ENCODE results near the gene POM121C. TPM values are rescaled to one million over a fixed set of nuclear protein-coding genes. Genes with fewer than 3 reads are reported as not detected.
"Not testable (repeated sequence)": the region's sequence is repeated elsewhere in the genome, so short reads cannot be mapped to it uniquely, and the experiment has no call there.

Gene POM121C
- total RNA-seq, 3 donors from 2014 or later = 11.4 to 19.0 (median 16.1) TPM

DNA sequence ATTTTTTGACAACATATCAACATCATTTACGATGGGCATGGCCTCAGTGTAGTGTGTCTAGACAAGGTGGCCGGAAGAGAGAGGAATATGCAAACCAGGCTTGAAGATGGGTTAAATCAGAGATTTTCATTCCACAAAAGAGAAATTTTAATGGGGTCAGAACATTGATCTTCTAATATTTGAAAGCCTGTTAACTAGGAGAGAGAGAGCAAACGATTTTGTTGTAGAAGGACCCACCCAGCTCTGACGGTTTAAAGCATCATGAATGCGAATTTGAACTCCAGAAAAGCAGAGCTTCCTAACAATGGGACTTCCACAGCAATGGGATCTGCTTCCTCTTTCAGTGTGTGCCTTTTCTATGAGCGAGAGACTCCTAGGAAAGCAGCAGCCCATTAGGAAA, 5.9 kb upstream of the POM121C start, which contains the start of gene SPDYE5:
Gene SPDYE5 (plus strand): TSS at position 301 of the 400 bp plus-strand sequence. CDS start 1,728 bp downstream, outside the sequence.
- H3K36me3 ChIP-seq; DNase-seq (ENCODE audit: low spot score in 2 of 2); intact Hi-C loops (cut with DNase I; ENCODE audit: low total_unique reads): not testable (repeated sequence)

DNA sequence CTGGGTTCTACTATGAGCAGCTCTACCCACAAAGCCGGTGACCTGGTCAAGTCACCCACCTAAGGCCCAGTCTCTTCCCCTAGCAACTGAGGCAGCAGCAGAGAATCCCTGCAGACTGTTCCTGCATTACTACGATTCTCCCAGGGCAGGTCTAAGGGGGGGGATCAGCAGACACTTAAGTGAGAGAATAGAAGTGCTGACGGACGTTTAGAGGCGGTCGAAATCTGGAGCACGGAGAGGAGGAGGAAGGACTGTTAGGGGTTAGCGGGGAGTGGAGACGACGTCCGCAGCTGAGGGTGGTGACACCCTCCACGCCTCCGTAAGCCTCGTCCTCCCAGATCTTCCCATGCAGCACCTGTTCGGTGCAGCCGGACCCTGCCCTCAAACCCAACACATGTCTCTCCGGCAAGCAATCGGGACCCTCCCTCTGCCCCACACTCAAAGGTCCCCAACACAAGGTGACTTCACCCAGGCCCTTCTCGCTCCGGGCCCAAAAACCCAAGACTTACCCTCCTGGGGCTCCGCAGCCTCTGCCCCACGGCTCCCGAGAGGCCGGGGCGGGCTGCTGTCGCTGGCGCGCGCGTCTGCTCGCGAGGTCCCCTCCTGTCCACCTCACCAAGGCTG, 632 bp downstream of the POM121C start:
- not testable (repeated sequence) for DNase-seq (ENCODE audit: low spot score in 2 of 2); H3K36me3 ChIP-seq
- peak overlapping the region; percentile 71 to 94 for H3K27ac ChIP-seq

More for the DNA sequence above, 5.9 kb upstream of the POM121C start, which contains the start of gene SPDYE5:
- not testable (repeated sequence) for H3K4me1 ChIP-seq, H3K9me3 ChIP-seq, H3K27me3 ChIP-seq, H3K4me3 ChIP-seq, H3K27ac ChIP-seq

DNA sequence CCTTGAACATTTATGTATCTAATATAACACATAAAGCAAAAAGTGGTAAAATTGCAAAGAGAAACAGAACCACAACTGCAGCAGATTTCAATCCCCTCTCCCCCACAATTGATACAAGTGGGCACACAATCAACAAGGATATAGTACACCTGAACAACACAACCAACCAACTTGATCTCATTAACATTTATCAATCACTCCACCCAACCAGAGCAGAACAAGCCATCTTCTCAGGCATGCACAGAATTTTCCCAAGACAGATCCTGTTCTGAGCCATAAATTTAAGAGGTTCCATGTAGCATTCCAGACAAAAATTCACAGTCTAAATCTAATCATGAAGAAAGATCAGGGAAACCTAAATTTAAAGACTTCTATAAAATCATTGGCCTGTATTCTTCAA, 5.8 kb downstream of the POM121C start:
- H3K27ac ChIP-seq; H3K36me3 ChIP-seq; H3K27me3 ChIP-seq; H3K9me3 ChIP-seq; H3K4me3 ChIP-seq; H3K4me1 ChIP-seq; DNase-seq (ENCODE audit: low spot score in 2 of 2); intact Hi-C loops (cut with DNase I; ENCODE audit: low total_unique reads): not testable (repeated sequence)

More for the DNA sequence above, 632 bp downstream of the POM121C start:
- intact Hi-C loops (cut with DNase I; ENCODE audit: low total_unique reads); H3K27me3 ChIP-seq; H3K4me1 ChIP-seq; H3K9me3 ChIP-seq: not testable (repeated sequence)
- H3K4me3 ChIP-seq = peak overlapping the region; percentile 58 to 92 (median 61)

DNA sequence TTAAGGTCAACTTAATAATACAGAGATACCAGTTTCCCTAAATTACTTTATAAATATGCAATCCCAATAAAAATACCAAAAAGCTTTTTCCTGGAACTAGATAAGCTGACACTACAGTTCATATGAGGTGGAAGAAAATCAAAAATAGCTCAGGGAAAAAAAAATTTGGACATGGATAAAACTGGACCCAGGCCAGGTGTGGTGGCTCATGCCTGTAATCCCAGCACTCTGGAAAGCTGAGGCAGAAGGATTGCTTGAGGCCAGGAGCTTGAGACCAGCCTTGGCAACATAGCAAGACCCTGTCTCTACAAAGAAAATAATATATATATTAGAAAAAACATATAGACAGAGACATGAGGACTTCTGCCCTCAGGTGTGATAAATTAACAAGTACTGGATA, 8.6 kb downstream of the POM121C start:
- H3K4me3 ChIP-seq; H3K36me3 ChIP-seq; H3K27me3 ChIP-seq; intact Hi-C loops (cut with DNase I; ENCODE audit: low total_unique reads); DNase-seq (ENCODE audit: low spot score in 2 of 2); H3K27ac ChIP-seq; H3K9me3 ChIP-seq; H3K4me1 ChIP-seq: not testable (repeated sequence)

DNA sequence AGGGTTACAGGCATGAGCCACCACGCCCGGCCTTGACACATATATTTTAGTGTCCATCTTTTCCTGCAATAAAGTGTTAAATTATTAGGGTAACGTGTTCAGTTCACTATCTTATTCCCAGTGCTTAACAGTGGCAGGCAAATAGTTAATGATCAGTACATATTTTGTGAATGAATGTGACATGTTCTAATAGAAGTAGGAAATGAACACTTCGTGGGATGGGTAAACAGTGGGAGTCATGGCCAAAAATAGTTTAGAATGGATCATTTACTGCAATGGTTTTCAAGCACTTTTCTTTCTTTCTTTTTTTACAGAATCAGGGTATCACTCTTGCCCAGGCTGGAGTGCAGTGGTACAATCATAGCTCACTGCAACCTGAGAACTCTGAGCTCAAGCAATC, 15.9 kb downstream of the POM121C start:
- DNase-seq (ENCODE audit: low spot score in 2 of 2); H3K27me3 ChIP-seq; H3K9me3 ChIP-seq; H3K4me3 ChIP-seq; intact Hi-C loops (cut with DNase I; ENCODE audit: low total_unique reads); H3K36me3 ChIP-seq; H3K27ac ChIP-seq; H3K4me1 ChIP-seq: not testable (repeated sequence)

DNA sequence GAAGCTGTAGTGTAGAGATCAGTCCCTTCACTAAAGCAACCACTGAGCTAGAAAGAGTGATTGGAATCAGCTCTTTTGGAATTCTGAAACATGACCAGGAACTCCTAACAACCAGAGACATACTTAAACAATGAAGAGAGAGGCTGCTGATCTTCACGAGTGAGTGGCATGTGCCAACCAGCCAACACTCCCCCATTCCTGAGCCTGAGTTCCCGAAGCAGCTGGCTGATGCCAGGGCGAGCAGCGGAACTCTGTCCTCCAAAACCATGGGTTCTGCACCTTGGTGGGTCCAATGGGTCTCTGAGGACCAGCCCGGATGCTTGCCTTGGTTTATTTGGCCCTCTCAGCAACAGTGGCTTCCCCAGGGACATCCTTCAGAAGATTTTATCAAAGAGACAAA, 25.6 kb downstream of the POM121C start:
- intact Hi-C loops (cut with DNase I; ENCODE audit: low total_unique reads); H3K9me3 ChIP-seq; DNase-seq (ENCODE audit: low spot score in 2 of 2); H3K27me3 ChIP-seq; H3K27ac ChIP-seq; H3K4me3 ChIP-seq; H3K4me1 ChIP-seq; H3K36me3 ChIP-seq: not testable (repeated sequence)

DNA sequence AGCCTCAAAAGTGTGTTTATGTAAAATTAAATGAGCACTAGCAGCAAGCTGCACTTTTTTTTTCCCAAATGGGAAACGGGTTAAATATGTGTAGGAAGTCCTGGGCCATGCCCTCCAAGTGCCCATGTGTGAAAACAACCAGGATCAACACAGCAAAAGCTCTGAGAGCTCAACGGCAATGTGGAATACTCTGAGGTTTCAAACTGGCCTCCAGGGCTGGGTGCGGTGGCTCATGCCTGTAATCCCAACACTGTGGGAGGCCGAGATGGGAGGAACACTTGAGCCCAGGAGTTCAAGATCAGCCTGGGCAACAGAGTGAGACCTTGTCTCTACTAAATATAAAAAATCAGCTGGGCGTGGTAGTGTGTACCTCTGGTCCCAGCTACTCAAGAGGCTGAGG, 28.1 kb downstream of the POM121C start:
- H3K9me3 ChIP-seq; H3K4me3 ChIP-seq; H3K27ac ChIP-seq; intact Hi-C loops (cut with DNase I; ENCODE audit: low total_unique reads); H3K36me3 ChIP-seq; H3K27me3 ChIP-seq; DNase-seq (ENCODE audit: low spot score in 2 of 2); H3K4me1 ChIP-seq: not testable (repeated sequence)

DNA sequence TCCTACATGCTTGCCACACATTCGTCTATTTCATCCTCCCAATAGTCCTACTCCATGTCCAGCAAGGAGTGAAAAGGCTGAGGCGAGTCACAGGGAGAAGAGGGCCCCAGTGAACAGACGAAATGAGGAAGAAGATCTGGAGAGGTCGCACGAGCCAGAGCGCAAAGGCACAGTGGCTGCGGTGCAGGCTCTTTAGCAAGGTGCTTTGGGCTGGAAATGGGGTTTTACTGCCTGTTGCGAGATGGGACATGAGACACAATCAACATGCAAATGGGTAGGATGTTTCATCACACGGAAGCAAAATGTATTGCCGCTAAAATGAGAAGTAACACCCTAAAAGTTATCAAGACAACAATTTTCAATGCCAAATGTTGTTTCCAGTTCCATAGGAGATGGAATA, 29.7 kb downstream of the POM121C start:
- H3K4me1 ChIP-seq; H3K27me3 ChIP-seq; H3K27ac ChIP-seq; intact Hi-C loops (cut with DNase I; ENCODE audit: low total_unique reads); DNase-seq (ENCODE audit: low spot score in 2 of 2); H3K4me3 ChIP-seq; H3K9me3 ChIP-seq; H3K36me3 ChIP-seq: not testable (repeated sequence)

DNA sequence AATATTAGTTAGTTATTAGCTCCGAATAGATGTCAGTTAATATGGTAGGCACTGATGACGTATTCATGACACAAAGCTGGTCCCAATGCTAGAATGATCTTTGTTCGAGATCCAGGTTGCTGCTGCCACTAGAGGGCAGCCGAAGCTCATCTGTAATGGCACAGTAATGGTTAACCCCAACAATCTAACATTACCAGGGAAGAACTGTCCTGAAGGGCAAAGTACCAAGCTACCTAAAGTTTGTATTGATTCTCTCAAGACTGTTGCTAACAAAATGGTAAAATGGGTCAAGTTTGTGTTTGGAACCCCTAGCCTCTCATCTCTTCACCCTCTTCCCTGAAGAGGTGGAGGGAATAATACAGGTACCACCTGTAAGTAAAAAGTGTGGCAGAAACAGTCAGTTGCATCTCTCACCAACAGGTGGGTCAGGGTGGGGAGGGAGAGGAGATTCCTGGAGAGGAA, 33.6 kb downstream of the POM121C start:
- TF ChIP-seq, protein P1, sequence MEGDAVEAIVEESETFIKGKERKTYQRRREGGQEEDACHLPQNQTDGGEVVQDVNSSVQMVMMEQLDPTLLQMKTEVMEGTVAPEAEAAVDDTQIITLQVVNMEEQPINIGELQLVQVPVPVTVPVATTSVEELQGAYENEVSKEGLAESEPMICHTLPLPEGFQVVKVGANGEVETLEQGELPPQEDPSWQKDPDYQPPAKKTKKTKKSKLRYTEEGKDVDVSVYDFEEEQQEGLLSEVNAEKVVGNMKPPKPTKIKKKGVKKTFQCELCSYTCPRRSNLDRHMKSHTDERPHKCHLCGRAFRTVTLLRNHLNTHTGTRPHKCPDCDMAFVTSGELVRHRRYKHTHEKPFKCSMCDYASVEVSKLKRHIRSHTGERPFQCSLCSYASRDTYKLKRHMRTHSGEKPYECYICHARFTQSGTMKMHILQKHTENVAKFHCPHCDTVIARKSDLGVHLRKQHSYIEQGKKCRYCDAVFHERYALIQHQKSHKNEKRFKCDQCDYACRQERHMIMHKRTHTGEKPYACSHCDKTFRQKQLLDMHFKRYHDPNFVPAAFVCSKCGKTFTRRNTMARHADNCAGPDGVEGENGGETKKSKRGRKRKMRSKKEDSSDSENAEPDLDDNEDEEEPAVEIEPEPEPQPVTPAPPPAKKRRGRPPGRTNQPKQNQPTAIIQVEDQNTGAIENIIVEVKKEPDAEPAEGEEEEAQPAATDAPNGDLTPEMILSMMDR (IDR thresholded peaks at IDR 0.05) = peak in 1 of 3 donors; percentile 9
- H3K36me3 ChIP-seq; intact Hi-C loops (cut with DNase I; ENCODE audit: low total_unique reads); H3K27ac ChIP-seq; DNase-seq (ENCODE audit: low spot score in 2 of 2); H3K27me3 ChIP-seq; H3K9me3 ChIP-seq; H3K4me1 ChIP-seq; H3K4me3 ChIP-seq: not testable (repeated sequence)

DNA sequence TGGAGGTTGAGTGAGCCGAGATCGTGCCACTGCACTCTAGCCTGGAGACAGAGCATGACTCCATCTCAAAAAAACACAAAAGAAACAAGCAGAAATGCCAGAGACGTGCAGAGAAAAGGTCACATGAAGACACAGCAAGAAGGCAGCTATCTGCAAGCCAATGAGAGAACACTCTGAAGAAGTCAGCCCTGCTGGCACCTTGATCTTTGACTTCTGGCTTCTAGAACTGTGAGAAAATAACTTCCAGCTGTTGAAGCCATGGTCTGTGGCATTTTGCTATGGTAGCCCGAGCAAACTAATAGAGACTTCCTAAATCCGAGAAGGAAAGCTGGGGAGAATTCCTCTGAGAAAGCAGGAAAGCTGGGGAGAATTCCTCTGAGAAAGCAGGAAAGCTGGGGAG, 36.2 kb downstream of the POM121C start:
- DNase-seq (ENCODE audit: low spot score in 2 of 2); H3K4me3 ChIP-seq; intact Hi-C loops (cut with DNase I; ENCODE audit: low total_unique reads); H3K27me3 ChIP-seq; H3K9me3 ChIP-seq; H3K36me3 ChIP-seq; H3K27ac ChIP-seq; H3K4me1 ChIP-seq: not testable (repeated sequence)

DNA sequence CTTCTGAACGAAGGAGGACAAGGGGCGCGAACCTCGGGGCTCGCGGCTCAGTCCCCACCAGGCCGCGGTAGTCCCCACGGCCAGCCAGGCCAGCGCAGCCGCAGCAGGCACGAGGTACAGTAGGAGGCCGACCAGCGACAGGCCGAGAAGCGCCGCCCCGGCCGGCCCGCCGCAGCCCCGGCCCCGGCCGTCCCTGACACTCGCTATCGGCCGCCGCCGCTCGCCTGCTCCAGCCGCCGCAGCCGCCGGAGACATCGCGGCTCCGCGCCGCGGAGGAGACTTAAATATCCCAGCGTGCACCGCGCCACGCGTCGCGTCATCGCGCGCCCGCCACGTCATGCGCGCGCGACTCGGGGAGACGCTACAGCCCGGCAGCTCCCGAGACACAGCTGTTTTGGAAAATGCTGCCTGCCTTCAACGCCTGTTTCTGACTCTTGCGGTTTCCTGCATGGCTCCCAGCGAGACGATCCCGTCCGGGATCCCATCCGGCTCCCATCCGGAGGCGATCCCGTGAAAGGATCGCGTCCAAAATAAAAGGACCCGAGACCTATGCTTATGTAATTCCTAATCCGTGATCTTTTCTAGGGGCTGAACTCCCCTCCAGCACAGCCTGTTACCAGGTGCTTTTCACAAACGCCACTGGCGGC, 43.5 kb downstream of the POM121C start:
- H3K27me3 ChIP-seq; intact Hi-C loops (cut with DNase I; ENCODE audit: low total_unique reads); DNase-seq (ENCODE audit: low spot score in 2 of 2); H3K4me1 ChIP-seq; H3K36me3 ChIP-seq; H3K9me3 ChIP-seq: not testable (repeated sequence)
- Histone ChIP-seq H3K4me3 (peak overlapping the region; percentile 51 to 75 (median 58)), H3K27ac (peak overlapping the region; percentile 86 to 90)

DNA sequence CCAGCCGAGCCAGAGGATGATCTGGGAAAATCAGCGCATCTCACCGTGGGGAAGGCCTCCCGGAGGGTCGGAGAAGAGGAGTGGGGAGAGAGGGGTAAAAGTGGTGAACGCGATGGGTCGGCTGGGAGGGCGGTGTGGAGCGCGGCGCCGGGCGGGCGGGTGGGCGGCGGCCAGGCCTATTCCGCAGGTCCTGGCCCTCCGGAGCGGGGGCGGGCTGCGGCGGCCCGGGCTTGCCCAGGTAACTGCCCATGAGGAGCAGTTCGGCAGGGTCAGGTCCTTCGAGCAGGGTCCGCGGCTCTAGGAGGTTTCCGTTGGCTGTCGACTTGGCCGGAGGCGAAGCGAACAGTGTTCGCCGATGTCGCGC, 44.0 kb downstream of the POM121C start:
- DNase-seq (ENCODE audit: low spot score in 2 of 2); H3K36me3 ChIP-seq; intact Hi-C loops (cut with DNase I; ENCODE audit: low total_unique reads): not testable (repeated sequence)

DNA sequence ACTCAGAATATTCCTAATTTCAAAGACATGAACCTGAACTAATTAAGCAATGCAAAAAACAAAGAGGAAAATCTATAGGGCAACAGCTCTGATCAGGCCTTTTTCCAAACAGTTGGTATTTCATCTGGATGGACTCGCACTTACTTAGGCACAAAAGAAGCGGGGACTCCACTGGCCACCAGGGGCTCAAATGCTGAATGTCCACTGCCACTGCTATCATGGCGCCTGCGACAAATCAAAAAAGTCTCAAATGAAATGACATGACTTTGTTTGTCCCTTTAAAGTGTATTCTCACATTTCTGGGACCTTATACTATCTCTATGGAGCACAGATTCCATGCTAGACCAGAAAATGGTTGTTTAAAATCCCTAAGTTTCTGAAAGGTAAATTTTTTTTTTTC, 47.1 kb downstream of the POM121C start:
- DNase-seq (ENCODE audit: low spot score in 2 of 2); H3K9me3 ChIP-seq; H3K36me3 ChIP-seq; H3K27ac ChIP-seq; H3K27me3 ChIP-seq; H3K4me1 ChIP-seq; intact Hi-C loops (cut with DNase I; ENCODE audit: low total_unique reads); H3K4me3 ChIP-seq: not testable (repeated sequence)

More for the DNA sequence above, 44.0 kb downstream of the POM121C start:
- peak overlapping the region; percentile 86 to 90 for H3K27ac ChIP-seq
- not testable (repeated sequence) for H3K27me3 ChIP-seq, H3K9me3 ChIP-seq, H3K4me1 ChIP-seq
- peak overlapping the region; percentile 51 to 75 (median 58) for H3K4me3 ChIP-seq
